Measurements from ENCODE around the gene PSKH1.

The PSKH1 gene

DNA sequence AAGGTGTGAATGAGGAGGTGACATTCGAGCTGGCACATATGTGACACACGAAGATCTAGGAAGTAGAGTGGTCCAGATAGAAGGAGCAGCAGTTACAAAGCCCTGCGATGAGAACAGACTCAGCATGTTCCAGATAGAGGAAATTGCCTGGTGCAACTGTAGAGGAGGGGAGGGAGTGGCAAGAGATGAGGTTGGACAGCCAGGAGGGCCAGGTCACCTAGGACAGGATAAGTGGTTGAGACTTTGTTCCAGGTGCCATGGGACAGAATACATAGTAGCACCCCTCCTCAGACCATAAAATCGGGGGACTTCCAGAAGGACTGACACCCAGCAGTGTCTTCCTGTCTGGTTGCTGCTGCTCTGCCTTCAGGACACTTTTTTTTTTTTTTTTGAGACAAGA, 34.6 kb upstream of the PSKH1 start:
- H3K27ac ChIP-seq (ENCODE audit: low read depth, low read length): no peak overlapping the region

DNA sequence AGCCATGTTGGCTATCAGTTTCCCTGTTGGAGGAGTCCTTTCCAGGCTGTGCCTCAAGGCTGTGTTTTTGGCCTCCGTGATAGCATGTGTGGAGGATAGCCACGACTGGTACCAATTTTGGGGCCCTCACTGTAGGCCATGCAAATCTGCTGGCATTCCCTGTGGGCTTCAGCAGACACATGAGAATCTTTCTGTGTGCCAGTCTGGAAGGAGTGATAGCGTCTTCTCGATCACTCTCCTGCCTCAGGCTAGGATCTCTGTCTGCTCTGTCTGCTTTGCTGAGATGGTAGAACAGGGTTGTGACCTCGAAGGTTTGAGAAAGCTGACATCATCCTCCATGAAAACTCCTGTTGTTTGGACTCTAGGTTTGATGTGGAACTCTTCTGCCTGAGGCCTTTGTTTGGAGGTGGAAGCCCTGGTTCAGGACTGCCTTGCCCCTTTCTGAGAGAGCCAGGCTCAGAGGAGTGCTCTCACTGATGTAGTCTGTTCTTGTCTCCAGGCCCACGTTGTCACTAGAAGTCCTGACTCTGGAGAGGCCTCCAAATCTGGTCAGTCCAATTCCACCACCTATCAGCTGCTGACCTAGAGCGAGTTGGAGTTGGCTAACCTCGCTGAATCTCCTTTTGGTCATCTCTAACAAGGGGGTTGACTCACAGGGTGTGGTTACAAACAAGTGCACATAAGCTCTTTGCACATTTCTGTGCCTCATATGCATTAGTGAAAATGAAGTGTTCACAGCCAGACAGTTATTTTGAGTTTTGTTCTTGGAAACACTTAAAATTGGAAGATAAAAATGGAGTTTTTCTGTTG, 32.3 kb upstream of the PSKH1 start:
- Histone ChIP-seq H3K27ac (ENCODE audit: low read depth, low read length) (no peak overlapping the region), H3K9me3 (ENCODE audit: control insufficient read depth, insufficient read depth, low read length) (no peaks in the 10 kb centered on the region), H3K36me3 (ENCODE audit: control insufficient read depth, low read length) (peaks cover 36% of the 10 kb centered on the region), H4K20me1 (ENCODE audit: control insufficient read depth, insufficient read depth, low read depth, low read length) (peaks cover 9% of the 10 kb centered on the region; the same call in 1 of the 2 replicates), H3K27me3 (ENCODE audit: control insufficient read depth, low read length) (no peaks in the 10 kb centered on the region), H3F3A (ENCODE audit: control insufficient read depth, insufficient read depth) (no peaks in the 10 kb centered on the region), H3K4me1 (ENCODE audit: control insufficient read depth, low read length) (no peaks in the 10 kb centered on the region), H3K4me2 (ENCODE audit: low read length) (no peak overlapping the region), H3K79me2 (ENCODE audit: control insufficient read depth, low read length) (peaks cover 91% of the 10 kb centered on the region), H3K4me3 (ENCODE audit: low read length) (no peak overlapping the region), H3K9me2 (replicated peaks; ENCODE audit: control insufficient read depth, low read length) (no peaks in the 10 kb centered on the region)
- TF ChIP-seq EZH2phosphoT487 (IDR thresholded peaks at IDR 0.05; ENCODE audit: borderline replicate concordance, low read length): no peak
- TF ChIP-seq, protein P1, sequence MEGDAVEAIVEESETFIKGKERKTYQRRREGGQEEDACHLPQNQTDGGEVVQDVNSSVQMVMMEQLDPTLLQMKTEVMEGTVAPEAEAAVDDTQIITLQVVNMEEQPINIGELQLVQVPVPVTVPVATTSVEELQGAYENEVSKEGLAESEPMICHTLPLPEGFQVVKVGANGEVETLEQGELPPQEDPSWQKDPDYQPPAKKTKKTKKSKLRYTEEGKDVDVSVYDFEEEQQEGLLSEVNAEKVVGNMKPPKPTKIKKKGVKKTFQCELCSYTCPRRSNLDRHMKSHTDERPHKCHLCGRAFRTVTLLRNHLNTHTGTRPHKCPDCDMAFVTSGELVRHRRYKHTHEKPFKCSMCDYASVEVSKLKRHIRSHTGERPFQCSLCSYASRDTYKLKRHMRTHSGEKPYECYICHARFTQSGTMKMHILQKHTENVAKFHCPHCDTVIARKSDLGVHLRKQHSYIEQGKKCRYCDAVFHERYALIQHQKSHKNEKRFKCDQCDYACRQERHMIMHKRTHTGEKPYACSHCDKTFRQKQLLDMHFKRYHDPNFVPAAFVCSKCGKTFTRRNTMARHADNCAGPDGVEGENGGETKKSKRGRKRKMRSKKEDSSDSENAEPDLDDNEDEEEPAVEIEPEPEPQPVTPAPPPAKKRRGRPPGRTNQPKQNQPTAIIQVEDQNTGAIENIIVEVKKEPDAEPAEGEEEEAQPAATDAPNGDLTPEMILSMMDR (IDR thresholded peaks at IDR 0.05; ENCODE audit: low read depth, low read length, poor library complexity, severe bottlenecking): no peak

More for the DNA sequence above, 34.6 kb upstream of the PSKH1 start:
- Histone ChIP-seq H3K4me2 (ENCODE audit: low read length) (no peak overlapping the region), H3F3A (ENCODE audit: control insufficient read depth, insufficient read depth) (no peaks in the 10 kb centered on the region), H3K9me2 (replicated peaks; ENCODE audit: control insufficient read depth, low read length) (no peaks in the 10 kb centered on the region), H3K4me1 (ENCODE audit: control insufficient read depth, low read length) (0 out of 2 replicates have a peak, but pooled peaks cover 3% of the 10 kb centered on the region), H3K27me3 (ENCODE audit: control insufficient read depth, low read length) (no peaks in the 10 kb centered on the region), H4K20me1 (ENCODE audit: control insufficient read depth, insufficient read depth, low read depth, low read length) (peaks cover 9% of the 10 kb centered on the region; the same call in 1 of the 2 replicates), H3K9me3 (ENCODE audit: control insufficient read depth, insufficient read depth, low read length) (no peaks in the 10 kb centered on the region), H3K4me3 (ENCODE audit: low read length) (no peak overlapping the region), H3K79me2 (ENCODE audit: control insufficient read depth, low read length) (peaks cover 97% of the 10 kb centered on the region), H3K36me3 (ENCODE audit: control insufficient read depth, low read length) (peaks cover 36% of the 10 kb centered on the region)
- TF ChIP-seq, protein P1 (IDR thresholded peaks at IDR 0.05; ENCODE audit: low read depth, low read length, poor library complexity, severe bottlenecking): no peak
- TF ChIP-seq EZH2phosphoT487 (IDR thresholded peaks at IDR 0.05; ENCODE audit: borderline replicate concordance, low read length): no peak

DNA sequence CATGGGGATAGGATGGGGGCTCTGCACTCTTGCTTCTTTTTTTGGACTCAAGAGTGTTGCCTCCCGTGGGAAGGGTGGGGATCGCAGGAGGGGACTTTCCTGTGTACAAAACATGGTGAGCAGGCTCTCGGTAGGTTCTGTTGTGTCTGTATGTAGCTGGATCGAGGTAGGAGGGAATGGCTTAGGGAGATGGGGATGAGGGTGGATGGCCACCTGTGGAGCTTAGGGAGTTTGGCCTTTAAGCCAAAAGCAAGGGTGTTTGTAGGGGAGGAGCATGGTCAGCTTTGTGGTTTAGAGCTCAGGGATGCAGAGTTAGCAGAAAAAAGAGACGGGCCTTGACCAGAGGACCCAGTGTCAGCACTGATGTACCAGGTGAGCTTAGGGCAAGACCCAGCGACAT, 31.2 kb upstream of the PSKH1 start:
- H3F3A ChIP-seq (ENCODE audit: control insufficient read depth, insufficient read depth): no peaks in the 10 kb centered on the region
- H3K9me3 ChIP-seq (ENCODE audit: control insufficient read depth, insufficient read depth, low read length): no peaks in the 10 kb centered on the region
- TF ChIP-seq EZH2phosphoT487 (IDR thresholded peaks at IDR 0.05; ENCODE audit: borderline replicate concordance, low read length): no peak
- TF ChIP-seq, protein P1 (IDR thresholded peaks at IDR 0.05; ENCODE audit: low read depth, low read length, poor library complexity, severe bottlenecking): no peak
- no peaks in the 10 kb centered on the region for H3K4me1 ChIP-seq (ENCODE audit: control insufficient read depth, low read length)
- peaks cover 9% of the 10 kb centered on the region; the same call in 1 of the 2 replicates for H4K20me1 ChIP-seq (ENCODE audit: control insufficient read depth, insufficient read depth, low read depth, low read length)
- H3K4me3 ChIP-seq (ENCODE audit: low read length): no peak overlapping the region
- peaks cover 43% of the 10 kb centered on the region for H3K36me3 ChIP-seq (ENCODE audit: control insufficient read depth, low read length)
- H3K27me3 ChIP-seq (ENCODE audit: control insufficient read depth, low read length): no peaks in the 10 kb centered on the region
- no peak overlapping the region for H3K4me2 ChIP-seq (ENCODE audit: low read length)
- H3K9me2 ChIP-seq (replicated peaks; ENCODE audit: control insufficient read depth, low read length): no peaks in the 10 kb centered on the region
- H3K79me2 ChIP-seq (ENCODE audit: control insufficient read depth, low read length): peaks cover 80% of the 10 kb centered on the region
- no peak overlapping the region for H3K27ac ChIP-seq (ENCODE audit: low read depth, low read length)

All from DOHH2 (cell line).